ENCODE results near the gene NECTIN2.
"Not testable (repeated sequence)": the region's sequence is repeated elsewhere in the genome, so short reads cannot be mapped to it uniquely, and the experiment has no call there.

DNA sequence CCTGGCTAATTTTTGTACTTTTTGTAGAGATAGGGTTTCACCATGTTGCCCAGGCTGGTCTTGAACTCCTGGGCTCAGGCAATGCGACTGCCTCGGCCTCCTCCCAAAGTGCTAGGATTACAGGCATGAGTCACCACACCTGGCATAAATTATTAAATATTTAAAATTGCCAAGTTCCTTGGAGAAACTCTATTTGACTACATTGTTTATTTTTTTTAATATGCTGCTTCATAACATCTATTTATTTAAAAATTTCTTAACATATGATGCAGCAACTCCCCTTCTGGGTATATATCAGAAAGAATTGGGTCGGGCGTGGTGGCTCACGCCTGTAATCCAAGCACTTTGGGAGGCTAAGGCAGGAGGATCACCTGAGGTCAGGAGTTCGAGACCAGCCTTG lies 13.2 kb upstream of the NECTIN2 start:
- TF ChIP-seq, protein P1, sequence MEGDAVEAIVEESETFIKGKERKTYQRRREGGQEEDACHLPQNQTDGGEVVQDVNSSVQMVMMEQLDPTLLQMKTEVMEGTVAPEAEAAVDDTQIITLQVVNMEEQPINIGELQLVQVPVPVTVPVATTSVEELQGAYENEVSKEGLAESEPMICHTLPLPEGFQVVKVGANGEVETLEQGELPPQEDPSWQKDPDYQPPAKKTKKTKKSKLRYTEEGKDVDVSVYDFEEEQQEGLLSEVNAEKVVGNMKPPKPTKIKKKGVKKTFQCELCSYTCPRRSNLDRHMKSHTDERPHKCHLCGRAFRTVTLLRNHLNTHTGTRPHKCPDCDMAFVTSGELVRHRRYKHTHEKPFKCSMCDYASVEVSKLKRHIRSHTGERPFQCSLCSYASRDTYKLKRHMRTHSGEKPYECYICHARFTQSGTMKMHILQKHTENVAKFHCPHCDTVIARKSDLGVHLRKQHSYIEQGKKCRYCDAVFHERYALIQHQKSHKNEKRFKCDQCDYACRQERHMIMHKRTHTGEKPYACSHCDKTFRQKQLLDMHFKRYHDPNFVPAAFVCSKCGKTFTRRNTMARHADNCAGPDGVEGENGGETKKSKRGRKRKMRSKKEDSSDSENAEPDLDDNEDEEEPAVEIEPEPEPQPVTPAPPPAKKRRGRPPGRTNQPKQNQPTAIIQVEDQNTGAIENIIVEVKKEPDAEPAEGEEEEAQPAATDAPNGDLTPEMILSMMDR (IDR thresholded peaks at IDR 0.05) = not testable (repeated sequence)
- TF ChIP-seq EZH2, EZH2phosphoT487 (IDR thresholded peaks at IDR 0.05): not testable (repeated sequence)
